ENCODE results near the gene NR2C2. TPM values are rescaled to one million over a fixed set of nuclear protein-coding genes. Genes with fewer than 3 reads are reported as not detected.
A peak's percentile ranks its signal among the peaks of the same experiment; 100 is the strongest.

Gene NR2C2
- total and polyA plus RNA-seq, 9 of the 15 experiments (the other 6 are each of a cell fraction or from before 2014, with no cell fraction given), result 6.1 to 33.0 (median 14.6) TPM

DNA sequence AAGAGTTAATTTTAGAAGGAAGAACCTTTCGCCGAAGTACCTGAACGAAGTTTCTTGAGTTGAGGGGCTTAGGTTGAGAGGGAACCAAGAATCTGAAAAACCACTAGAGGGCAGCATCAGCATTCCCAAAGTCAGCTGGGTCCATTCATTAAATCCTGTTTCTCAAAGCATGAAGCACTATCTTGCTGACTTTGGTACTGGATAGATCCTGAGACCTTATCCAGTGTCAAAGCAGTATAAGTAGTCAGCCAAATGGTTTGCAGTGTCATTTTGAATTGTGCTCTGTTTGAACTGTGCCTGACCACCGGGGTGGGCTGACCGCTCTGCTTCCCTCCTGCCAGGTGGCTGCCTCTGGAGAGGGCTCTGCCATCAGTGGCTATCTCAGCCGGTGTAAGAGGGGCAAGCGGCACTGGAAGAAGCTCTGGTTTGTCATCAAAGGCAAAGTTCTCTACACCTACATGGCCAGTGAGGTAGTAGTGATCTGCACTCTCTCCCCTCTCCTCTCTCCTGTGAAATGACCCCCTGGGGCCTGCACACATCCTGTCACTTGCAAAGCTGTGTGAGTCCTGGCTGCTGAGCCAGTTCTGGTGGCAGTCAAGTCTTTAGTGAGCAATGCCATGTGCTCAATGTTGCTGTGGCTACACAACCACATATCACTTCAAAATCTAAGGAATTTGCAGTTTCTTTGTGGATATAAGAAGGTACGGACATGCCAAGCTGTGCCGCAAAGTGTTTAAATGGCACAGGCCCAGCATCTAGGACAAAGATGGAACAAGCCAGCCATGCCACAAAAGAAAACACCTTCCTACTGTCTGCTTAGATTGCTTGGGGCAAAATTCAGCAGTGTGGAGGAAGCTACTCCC, 21.4 kb upstream of the NR2C2 start (continued):
- TF ChIP-seq, protein P1, sequence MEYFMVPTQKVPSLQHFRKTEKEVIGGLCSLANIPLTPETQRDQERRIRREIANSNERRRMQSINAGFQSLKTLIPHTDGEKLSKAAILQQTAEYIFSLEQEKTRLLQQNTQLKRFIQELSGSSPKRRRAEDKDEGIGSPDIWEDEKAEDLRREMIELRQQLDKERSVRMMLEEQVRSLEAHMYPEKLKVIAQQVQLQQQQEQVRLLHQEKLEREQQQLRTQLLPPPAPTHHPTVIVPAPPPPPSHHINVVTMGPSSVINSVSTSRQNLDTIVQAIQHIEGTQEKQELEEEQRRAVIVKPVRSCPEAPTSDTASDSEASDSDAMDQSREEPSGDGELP (CRISPR knock-in tag; IDR thresholded peaks at IDR 0.05; ENCODE audit: borderline replicate concordance), result peak; percentile 57
- TF ChIP-seq JUND (IDR thresholded peaks at IDR 0.05; ENCODE audit: borderline replicate concordance, low read depth, low read length) (peak; percentile 20; the same call in 1 of the 2 replicates), JUND (tag; IDR thresholded peaks at IDR 0.05; ENCODE audit: borderline replicate concordance, low read depth, low read length) (peak; percentile 10; the same call in 1 of the 3 replicates), RAD21 (CRISPR knock-in tag; conservative IDR thresholded peaks at IDR 0.05 in 1 of 2, IDR thresholded peaks at IDR 0.05 in 1 of 2) (peak; percentile 91 to 95), CHCHD3 (CRISPR knock-in tag; IDR thresholded peaks at IDR 0.05) (no peak), CC2D1A (IDR thresholded peaks at IDR 0.05) (0 out of 2 replicates have a peak, but pooled peaks have one; percentile 20)
- TF ChIP-seq, protein P2, sequence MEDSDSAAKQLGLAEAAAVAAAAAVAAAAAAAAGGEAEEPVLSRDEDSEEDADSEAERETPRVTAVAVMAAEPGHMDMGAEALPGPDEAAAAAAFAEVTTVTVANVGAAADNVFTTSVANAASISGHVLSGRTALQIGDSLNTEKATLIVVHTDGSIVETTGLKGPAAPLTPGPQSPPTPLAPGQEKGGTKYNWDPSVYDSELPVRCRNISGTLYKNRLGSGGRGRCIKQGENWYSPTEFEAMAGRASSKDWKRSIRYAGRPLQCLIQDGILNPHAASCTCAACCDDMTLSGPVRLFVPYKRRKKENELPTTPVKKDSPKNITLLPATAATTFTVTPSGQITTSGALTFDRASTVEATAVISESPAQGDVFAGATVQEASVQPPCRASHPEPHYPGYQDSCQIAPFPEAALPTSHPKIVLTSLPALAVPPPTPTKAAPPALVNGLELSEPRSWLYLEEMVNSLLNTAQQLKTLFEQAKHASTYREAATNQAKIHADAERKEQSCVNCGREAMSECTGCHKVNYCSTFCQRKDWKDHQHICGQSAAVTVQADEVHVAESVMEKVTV (CRISPR knock-in tag; IDR thresholded peaks at IDR 0.05), result peak; percentile 83
- TF ChIP-seq, protein P3, sequence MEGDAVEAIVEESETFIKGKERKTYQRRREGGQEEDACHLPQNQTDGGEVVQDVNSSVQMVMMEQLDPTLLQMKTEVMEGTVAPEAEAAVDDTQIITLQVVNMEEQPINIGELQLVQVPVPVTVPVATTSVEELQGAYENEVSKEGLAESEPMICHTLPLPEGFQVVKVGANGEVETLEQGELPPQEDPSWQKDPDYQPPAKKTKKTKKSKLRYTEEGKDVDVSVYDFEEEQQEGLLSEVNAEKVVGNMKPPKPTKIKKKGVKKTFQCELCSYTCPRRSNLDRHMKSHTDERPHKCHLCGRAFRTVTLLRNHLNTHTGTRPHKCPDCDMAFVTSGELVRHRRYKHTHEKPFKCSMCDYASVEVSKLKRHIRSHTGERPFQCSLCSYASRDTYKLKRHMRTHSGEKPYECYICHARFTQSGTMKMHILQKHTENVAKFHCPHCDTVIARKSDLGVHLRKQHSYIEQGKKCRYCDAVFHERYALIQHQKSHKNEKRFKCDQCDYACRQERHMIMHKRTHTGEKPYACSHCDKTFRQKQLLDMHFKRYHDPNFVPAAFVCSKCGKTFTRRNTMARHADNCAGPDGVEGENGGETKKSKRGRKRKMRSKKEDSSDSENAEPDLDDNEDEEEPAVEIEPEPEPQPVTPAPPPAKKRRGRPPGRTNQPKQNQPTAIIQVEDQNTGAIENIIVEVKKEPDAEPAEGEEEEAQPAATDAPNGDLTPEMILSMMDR (IDR thresholded peaks at IDR 0.05 in 2 of 3, conservative IDR thresholded peaks at IDR 0.05 in 1 of 3; ENCODE audit: insufficient read depth in 2 of 3, low read depth in 1 of 3, low read length in 3 of 3), result peak; percentile 66 to 95 (median 89)
